AG09309 (cell line): ENCODE measurements around the gene ZNF346.
A peak's percentile ranks its signal among the peaks of the same experiment; 100 is the strongest.
"Not testable (repeated sequence)": the region's sequence is repeated elsewhere in the genome, so short reads cannot be mapped to it uniquely, and the experiment has no call there.

ENCODE experiments used
- DNase-seq: peaks from one replicate; pipeline ENCODE4 v3.0.0-alpha.2; 2010; ENCODE audit warnings: low read depth
- H3K4me3 ChIP-seq: 2 replicates; pipeline ENCODE4 v1.5.1; 2011; ENCODE audit warnings: mild to moderate bottlenecking, low read depth, low read length, moderate library complexity; ENCODE audit not compliant: control insufficient read depth
- TF ChIP-seq, protein P1 (sequence below): IDR thresholded peaks from 2 replicates; pipeline ENCODE4 v1.5.1; 2011; ENCODE audit warnings: mild to moderate bottlenecking, low read depth, low read length, inconsistent platforms; ENCODE audit not compliant: insufficient read depth, control insufficient read depth; ENCODE audit errors: missing control alignments

Gene ZNF346

DNA sequence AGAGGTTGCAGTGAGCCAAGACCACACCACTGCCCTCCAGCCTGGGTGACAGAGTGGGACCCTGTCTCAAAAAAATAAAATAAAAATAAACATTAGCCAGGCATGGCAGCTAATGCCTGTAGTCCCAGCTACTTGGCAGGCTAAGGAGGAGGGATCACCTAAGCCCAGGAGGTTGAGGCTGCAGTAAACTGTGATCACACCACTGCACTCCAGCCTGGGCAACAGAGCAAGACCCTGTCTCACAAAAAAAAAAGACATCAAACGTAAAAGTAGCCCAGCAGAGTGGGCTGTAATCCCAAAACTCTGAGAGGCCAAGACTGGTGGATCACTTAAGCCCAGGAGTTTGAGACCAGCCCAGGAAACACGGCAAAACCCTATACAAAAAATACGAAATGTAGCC is 34.9 kb upstream of the ZNF346 start:
- TF ChIP-seq, protein P1, sequence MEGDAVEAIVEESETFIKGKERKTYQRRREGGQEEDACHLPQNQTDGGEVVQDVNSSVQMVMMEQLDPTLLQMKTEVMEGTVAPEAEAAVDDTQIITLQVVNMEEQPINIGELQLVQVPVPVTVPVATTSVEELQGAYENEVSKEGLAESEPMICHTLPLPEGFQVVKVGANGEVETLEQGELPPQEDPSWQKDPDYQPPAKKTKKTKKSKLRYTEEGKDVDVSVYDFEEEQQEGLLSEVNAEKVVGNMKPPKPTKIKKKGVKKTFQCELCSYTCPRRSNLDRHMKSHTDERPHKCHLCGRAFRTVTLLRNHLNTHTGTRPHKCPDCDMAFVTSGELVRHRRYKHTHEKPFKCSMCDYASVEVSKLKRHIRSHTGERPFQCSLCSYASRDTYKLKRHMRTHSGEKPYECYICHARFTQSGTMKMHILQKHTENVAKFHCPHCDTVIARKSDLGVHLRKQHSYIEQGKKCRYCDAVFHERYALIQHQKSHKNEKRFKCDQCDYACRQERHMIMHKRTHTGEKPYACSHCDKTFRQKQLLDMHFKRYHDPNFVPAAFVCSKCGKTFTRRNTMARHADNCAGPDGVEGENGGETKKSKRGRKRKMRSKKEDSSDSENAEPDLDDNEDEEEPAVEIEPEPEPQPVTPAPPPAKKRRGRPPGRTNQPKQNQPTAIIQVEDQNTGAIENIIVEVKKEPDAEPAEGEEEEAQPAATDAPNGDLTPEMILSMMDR: no peak
- no peak overlapping the region for H3K4me3 ChIP-seq
- no peak for DNase-seq

DNA sequence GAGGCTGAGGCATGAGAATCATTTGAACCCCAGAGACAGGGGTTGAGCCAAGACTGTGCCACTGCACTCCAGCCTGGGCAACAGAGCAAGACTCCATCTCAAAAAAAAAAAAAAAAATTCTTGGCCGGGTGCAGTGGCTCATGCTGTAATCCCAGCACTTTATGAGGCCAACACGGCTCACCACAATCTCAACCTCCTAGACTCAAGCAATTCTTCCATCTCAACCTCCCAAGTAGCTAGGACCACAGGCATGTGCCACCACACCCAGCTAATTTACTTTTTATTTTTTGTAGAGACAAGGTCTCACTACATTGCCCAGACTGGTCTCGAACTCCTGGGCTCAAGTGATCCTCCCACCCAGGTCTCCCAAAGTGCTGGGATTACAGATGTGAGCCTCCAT is 29.4 kb upstream of the ZNF346 start:
- not testable (repeated sequence) for H3K4me3 ChIP-seq, DNase-seq

DNA sequence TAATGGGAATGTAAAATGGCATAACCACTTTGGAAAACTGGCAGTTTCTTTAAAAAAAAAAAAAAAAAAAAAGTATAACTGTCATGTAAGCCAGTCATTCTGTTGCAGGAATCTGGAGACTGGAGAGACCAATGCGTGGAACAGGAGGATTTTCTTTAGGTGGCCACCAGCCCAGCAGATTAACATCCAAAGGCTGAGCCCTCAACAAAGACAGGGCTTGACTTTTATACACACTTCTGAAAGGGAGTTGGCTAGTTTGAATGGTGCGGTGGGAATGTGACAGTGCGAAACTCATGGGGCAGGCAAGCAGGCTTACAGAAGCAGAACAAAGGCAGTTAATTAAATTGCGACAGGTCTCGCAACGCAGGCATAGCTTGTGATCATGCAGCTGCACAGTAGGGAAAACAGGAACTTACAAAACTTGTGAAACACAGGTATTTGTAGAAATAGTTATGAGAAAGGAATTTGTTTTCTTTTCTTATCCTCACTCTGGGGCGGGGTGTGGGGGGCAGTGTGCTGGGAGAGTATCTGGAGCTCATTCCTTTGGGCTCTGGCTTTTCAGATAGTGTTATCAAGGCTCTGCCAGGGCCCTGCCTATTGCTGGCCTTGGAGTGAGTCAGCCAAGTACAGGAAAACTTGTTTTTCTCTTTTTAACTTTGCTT is 27.9 kb upstream of the ZNF346 start:
- DNase-seq: no peak
- H3K4me3 ChIP-seq: no peak overlapping the region
- TF ChIP-seq, protein P1: no peak

DNA sequence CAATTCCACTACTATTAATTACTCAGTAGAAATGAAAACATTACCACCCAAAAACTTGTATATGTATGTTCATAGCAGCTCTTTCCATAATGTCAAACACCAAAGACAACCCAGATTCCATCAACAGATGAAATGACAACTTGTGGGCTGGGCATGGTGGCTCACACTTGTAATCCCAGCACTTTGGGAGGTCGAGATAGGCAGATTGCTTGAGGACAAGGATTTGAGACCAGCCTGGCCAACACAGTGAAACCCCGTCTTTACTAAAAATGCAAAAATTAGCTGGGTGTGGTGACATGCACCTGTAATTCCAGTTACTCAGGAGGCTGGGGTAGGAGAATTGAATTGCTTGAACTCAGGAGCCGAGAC is 27.4 kb upstream of the ZNF346 start:
- TF ChIP-seq, protein P1: no peak

DNA sequence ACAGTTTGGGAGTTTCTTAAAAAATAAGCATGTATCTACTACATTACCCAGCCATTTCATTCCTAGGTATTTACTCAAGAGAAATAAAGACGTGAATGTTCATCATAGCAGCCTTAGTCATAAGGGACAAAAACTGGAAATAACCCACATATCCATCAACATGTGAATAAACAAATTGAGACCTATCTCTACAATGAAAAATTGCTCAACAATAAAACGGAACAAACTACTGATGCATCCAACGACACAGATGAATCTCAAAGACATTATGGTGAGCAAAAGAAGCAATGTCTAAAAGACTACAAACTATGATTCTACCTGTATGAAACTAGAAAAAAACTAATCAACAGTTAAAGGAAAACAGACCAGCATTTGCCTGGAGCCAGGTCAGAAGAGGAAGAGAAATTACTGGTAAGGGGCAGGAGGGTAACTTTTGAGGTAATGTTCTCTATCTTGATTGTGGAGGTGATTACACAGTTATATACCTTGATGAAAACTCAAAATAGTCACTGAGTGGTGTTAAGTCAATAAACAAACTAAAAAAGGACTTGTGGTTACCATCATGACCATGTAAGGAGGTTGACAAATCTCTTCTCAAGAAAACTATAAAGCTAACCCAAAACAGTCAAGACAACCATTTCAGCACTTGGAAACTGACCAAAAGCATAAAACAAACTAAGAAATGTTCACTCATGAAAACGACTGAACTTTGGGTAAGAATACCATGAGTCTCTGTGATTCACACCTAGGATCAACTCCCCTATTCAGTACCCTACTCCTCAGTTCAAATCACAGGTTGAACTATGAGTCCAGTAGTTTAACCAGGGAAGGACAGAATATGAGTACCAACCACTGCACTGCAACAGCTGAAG is 26.4 kb upstream of the ZNF346 start:
- DNase-seq: peak; percentile 55
- H3K4me3 ChIP-seq: no peak overlapping the region
- TF ChIP-seq, protein P1: no peak

More for the DNA sequence above, 27.4 kb upstream of the ZNF346 start:
- H3K4me3 ChIP-seq: no peak overlapping the region
- DNase-seq: no peak

DNA sequence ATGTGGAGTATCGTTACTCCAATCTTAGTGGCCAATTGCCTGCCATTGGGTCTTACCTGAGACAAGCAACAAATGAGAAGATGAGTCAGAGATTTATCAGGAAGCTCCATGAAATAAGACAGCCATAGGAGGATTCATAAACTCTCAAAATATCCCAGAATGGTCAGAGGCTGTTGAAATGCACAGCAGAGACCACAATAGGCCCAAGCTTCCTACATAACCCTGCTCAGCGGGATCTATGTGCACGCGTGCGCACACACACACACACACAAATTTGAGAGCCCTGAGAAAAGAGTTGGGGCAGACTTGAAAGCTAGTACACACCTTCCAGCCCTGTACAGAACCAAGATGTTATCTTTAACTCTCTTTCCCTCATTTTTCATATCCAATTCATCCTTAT is 25.7 kb upstream of the ZNF346 start:
- no peak overlapping the region for H3K4me3 ChIP-seq
- TF ChIP-seq, protein P1: no peak
- no peak for DNase-seq

DNA sequence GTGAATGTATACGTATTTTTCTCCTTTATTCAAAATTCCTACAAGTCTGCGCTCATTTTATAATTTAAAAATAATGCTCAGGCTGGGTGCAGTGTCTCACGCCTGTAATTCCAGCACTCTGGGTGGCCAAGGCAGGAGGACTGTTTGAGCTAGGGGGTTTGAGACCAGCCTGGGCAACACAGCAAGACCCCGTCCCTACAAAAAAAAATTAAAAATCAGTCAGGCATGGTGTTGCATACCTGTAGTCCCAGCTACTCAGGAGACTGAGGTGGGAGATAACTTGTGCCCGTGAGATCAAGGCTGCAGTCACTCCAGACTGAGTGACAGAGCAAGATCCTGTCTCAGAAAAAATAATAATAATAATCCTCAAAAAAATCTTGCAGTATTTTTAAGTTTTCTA is 23.7 kb upstream of the ZNF346 start:
- no peak overlapping the region for H3K4me3 ChIP-seq
- DNase-seq: no peak
- TF ChIP-seq, protein P1: no peak

DNA sequence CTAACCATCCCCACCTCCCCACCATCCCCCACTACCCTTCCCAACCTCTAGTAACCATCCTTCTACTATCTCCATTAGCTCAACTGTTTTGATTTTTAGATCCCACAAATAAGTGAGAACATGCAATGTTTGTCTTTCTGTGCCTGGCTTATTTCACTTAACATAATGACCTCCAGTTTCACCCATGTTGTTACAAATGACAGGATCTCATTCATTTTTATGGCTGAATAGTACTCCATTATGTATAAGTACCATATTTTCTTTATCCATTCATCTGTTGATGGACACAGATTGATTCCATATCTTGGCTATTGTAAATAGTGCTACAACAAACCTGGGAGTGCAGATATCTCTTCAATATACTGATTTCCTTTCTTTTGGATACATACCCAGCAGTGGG is 23.0 kb upstream of the ZNF346 start:
- H3K4me3 ChIP-seq, DNase-seq: not testable (repeated sequence)
